Measurements from ENCODE around the gene SHB.
"Not testable (repeated sequence)": the region's sequence is repeated elsewhere in the genome, so short reads cannot be mapped to it uniquely, and the experiment has no call there.

Gene SHB

DNA sequence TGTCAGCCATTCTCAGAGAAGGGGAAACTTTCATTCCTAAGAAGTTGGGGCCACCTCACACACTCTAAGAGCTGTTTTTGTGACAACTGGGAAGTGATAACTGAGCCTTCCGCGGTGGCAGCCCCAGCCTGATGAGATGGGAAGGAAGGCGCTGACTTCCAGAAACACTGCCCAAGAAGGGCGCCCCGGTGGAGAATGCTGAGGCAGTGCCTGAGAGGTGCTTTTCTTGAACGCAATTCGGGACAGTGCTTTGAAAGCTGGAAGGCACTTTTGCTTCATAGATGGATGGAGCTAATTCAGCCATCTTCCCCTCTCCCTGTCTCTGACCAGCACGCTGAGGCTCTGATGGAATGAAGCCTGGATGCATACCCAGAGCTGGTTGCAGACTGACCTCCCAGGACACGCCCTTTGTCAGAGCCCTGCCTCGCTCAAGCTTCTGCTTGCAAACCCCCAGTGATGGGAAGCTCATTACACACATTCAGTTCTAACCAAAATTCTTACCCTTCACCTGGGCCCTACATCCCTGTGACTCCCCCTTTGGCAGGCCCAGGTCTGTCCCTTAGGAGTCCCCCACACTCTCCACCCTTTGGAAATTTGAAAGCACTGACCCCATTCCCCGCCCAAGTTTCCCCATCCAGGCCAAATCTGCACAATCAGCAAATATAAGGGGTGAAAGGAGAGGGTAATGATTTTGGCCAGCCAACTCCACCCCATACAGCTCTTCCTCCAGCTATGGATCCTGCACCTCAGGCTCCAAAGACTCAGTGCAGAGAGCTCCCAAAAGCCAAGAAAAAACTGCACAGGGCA is 98.5 kb downstream of the SHB start:
- Histone ChIP-seq H3K9ac (ENCODE audit: low read depth, low read length) (no peak overlapping the region), H3K9me3 (ENCODE audit: control insufficient read depth, insufficient read depth, low read length) (no peaks in the 10 kb centered on the region), H3K4me1 (ENCODE audit: insufficient read depth, low read length) (peaks cover 6% of the 10 kb centered on the region; the same call in 1 of the 2 replicates), H3K36me3 (ENCODE audit: insufficient read depth, low read length) (peaks cover 6% of the 10 kb centered on the region)

DNA sequence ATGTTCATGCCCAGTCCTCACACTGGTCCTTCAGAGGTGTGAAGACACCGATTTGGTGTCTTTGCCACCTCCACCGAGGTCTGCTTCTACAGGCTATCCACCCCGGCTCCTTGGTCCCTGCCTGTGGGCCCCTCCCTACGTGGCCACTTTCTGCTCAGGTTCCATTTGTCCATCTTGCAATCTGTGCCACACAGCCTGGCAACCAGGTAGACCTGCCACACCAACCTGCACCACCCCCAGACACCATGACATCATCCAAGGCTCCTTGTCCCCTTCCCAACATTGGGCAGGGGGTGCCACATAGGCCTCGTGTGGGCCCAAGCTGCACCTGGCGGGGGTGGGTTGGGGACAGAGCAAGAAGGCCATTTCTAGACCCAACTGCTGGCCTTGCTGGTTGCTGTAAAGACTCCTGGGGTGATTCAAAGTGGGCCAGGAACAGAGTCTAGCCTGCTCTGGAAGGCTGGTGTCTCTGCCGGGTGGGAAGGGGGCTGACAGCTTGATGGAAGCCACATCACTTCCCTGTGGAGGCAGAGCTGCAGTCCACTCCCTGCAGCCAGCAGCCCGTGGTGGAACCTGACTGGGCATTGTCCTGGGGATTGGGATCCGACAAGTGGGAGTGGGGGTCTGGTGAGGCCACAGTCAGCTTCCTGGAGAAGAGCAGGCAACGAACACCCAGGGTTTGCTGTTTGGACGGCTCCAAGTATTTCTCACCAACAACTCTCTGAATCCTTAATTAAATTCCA is 99.3 kb downstream of the SHB start:
- Histone ChIP-seq H3K9ac (ENCODE audit: low read depth, low read length) (no peak overlapping the region), H3K36me3 (ENCODE audit: insufficient read depth, low read length) (peaks cover 6% of the 10 kb centered on the region), H3K9me3 (ENCODE audit: control insufficient read depth, insufficient read depth, low read length) (no peaks in the 10 kb centered on the region), H3K4me1 (ENCODE audit: insufficient read depth, low read length) (peaks cover under 1% of the 10 kb centered on the region; the same call in 1 of the 2 replicates)

DNA sequence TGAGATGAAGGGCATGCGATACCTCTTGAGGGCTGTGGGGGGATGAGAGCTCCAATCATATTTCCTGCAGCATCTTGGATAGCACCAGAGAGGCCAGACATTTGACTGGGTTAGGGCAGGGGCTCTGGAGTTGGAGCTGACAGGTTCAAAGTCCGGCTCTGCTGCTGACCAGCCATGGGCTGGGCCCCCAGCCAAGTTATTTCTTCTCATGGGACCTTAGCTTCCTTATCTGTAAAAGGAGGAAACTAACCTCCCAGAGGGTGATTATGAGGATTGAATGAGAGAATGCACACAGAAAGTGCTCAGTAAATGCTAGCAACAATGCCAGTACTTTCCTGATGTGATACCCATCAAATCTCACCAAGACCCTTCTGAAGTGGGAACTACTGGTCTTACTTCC is 99.9 kb downstream of the SHB start:
- Histone ChIP-seq H3K4me1 (ENCODE audit: insufficient read depth, low read length) (no peaks in the 10 kb centered on the region; the same call in 1 of the 2 replicates), H3K36me3 (ENCODE audit: insufficient read depth, low read length) (peaks cover 6% of the 10 kb centered on the region), H3K9ac (ENCODE audit: low read depth, low read length) (no peak overlapping the region), H3K9me3 (ENCODE audit: control insufficient read depth, insufficient read depth, low read length) (no peaks in the 10 kb centered on the region)

GRCh38 chr9:37968228-37968701 is 100.8 kb downstream of the SHB start:
- H3K9ac ChIP-seq (ENCODE audit: low read depth, low read length), result no peak overlapping the region

GRCh38 chr9:37967761-37968080 is 101.3 kb downstream of the SHB start:
- no peaks in the 10 kb centered on the region for H3K4me1 ChIP-seq (ENCODE audit: insufficient read depth, low read length)
- H3K9ac ChIP-seq (ENCODE audit: low read depth, low read length), result no peak overlapping the region
- peaks cover 6% of the 10 kb centered on the region for H3K36me3 ChIP-seq (ENCODE audit: insufficient read depth, low read length)
- H3K9me3 ChIP-seq (ENCODE audit: control insufficient read depth, insufficient read depth, low read length), result no peaks in the 10 kb centered on the region

More at GRCh38 chr9:37968228-37968701, 100.8 kb downstream of the SHB start:
- H3K9me3 ChIP-seq (ENCODE audit: control insufficient read depth, insufficient read depth, low read length), result no peaks in the 10 kb centered on the region
- no peaks in the 10 kb centered on the region for H3K4me1 ChIP-seq (ENCODE audit: insufficient read depth, low read length)
- peaks cover 6% of the 10 kb centered on the region for H3K36me3 ChIP-seq (ENCODE audit: insufficient read depth, low read length)

DNA sequence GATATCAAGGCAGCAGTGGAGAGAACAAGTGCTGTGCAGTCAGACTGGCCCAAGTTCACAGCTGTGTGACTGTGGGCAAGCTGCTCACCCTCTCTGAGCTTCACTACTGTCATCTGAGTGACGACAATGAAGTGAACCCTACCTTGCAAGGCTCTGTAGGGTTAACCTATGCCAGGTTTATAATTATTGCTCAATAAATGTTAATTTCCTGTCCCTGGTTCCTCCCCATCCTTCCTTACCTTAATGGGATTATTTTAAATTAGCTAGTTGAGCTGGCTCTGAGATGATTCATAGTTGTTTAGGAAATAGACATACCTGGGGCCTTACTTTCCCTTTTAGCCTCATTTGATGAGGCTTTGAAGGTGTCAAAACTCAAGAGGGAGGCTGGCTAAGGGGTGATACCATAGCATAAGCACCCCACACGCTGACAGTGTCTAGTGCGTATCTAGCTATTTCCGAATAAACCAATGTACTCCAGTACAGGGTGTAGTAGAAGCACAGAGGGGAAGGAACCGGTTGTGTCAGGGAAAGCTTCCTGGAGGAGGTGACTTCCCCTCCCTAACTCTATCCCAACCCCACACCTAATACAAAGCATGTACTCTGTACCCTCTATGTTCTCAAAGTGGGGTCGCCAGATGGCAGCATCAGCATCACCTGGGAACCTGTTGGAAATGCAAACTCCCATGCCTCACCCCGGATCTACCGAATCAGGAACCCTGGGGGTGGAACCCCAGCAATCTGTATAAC is 101.8 kb downstream of the SHB start:
- H3K36me3 ChIP-seq (ENCODE audit: insufficient read depth, low read length), result peaks cover 6% of the 10 kb centered on the region
- H3K9me3 ChIP-seq (ENCODE audit: control insufficient read depth, insufficient read depth, low read length), result no peaks in the 10 kb centered on the region
- no peaks in the 10 kb centered on the region for H3K4me1 ChIP-seq (ENCODE audit: insufficient read depth, low read length)
- H3K9ac ChIP-seq (ENCODE audit: low read depth, low read length), result no peak overlapping the region

- H3K9me3 ChIP-seq (ENCODE audit: control insufficient read depth, insufficient read depth, low read length), result no peaks in the 10 kb centered on the region
- peaks cover 8% of the 10 kb centered on the region for H3K36me3 ChIP-seq (ENCODE audit: insufficient read depth, low read length)
- H3K4me1 ChIP-seq (ENCODE audit: insufficient read depth, low read length), result no peaks in the 10 kb centered on the region
- H3K9ac ChIP-seq (ENCODE audit: low read depth, low read length), result no peak overlapping the region
Measured at GRCh38 chr9:37966412-37967013, 102.5 kb downstream of the SHB start.

DNA sequence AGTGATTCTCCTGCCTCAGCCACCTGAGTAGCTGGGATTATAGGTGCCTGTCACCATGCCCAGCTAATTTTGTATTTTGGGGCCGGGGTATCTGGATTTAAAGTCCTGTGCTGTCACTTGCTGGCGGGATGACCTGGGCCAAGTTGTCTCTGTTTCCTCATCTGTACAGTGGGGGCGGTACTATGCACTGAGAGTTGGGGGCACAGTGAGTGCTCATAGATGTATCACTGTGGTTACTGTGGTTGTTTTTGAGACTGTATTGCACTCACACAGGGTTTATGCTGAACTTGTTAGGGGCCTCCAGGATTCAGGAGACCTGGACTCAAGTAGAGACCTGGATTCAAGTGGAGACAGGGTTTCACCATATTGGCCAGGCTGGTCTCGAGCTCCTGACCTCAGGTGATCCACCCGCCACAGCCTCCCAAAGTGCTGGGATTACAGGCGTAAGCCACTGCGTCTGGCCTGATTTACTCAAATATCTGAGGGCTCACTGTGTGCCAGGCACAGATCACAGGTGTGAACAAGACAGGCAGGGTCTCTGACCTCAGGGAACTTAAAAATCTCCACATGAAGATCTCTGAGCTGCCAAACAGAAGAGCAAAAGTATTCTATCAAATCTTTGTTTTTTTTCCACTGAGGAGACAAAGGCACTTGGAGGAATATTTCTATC is 103.2 kb downstream of the SHB start:
- H3K9ac ChIP-seq (ENCODE audit: low read depth, low read length); H3K9me3 ChIP-seq (ENCODE audit: control insufficient read depth, insufficient read depth, low read length); H3K4me1 ChIP-seq (ENCODE audit: insufficient read depth, low read length); H3K36me3 ChIP-seq (ENCODE audit: insufficient read depth, low read length): not testable (repeated sequence)

GRCh38 chr9:37965116-37965515 is 103.9 kb downstream of the SHB start:
- H3K9me3 ChIP-seq (ENCODE audit: control insufficient read depth, insufficient read depth, low read length), result no peaks in the 10 kb centered on the region
- H3K9ac ChIP-seq (ENCODE audit: low read depth, low read length), result no peak overlapping the region
- peaks cover 8% of the 10 kb centered on the region for H3K36me3 ChIP-seq (ENCODE audit: insufficient read depth, low read length)
- H3K4me1 ChIP-seq (ENCODE audit: insufficient read depth, low read length), result no peaks in the 10 kb centered on the region

DNA sequence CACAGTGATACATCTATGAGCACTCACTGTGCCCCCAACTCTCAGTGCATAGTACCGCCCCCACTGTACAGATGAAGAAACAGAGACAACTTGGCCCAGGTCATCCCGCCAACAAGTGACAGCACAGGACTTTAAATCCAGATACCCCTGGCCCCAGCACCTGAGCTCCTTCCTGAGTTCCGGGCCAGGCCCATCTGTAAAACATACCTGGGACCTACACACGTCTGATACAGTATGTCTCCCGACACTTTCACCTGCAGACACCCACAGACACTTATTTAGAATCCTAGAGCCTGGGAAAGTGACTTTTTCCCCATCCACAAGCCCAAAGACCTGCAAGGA is 104.3 kb downstream of the SHB start:
- H3K4me1 ChIP-seq (ENCODE audit: insufficient read depth, low read length), result no peaks in the 10 kb centered on the region

DNA sequence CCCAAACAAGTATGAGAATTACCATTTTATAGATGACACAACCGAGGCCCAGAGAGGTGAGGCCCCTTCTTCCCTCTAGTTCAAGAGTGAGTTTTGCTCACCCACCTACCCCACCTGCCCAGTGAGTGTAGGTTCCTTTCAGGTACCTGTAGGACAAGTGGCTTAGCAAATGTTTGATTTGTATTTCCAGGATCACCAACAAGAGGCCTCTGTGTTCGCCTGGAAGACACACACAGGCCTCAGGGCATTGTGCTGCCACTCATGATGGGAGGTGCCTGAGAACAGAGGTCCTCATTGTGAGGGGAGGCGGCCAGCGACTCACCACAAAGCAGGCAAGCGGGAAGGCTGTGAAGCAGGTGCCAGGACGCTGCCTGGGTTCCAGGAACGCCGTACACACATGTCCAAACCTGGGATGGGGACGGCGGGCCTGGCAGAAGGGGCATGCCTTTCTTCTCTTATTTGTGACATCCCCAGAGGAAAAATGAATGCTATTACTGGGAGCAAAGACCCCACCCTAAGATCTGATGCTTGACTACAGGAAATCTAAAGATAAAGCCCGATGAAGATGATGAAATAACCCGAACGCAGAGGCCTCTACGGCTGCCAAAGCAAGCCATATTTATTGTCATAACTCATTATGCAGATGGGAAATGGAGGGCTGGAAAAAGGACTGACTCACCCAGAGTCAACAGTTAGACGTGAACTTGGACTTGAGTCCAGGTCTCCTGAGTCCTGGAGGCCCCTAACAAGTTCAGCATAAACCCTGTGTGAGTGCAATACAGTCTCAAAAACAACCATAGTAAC is 104.9 kb downstream of the SHB start:
- no peak overlapping the region for H3K9ac ChIP-seq (ENCODE audit: low read depth, low read length)
- no peaks in the 10 kb centered on the region for H3K4me1 ChIP-seq (ENCODE audit: insufficient read depth, low read length)
- no peaks in the 10 kb centered on the region for H3K9me3 ChIP-seq (ENCODE audit: control insufficient read depth, insufficient read depth, low read length)
- H3K36me3 ChIP-seq (ENCODE audit: insufficient read depth, low read length), result peaks cover 8% of the 10 kb centered on the region

More for the DNA sequence above, 104.3 kb downstream of the SHB start:
- no peak overlapping the region for H3K9ac ChIP-seq (ENCODE audit: low read depth, low read length)
- no peaks in the 10 kb centered on the region for H3K9me3 ChIP-seq (ENCODE audit: control insufficient read depth, insufficient read depth, low read length)
- H3K36me3 ChIP-seq (ENCODE audit: insufficient read depth, low read length), result peaks cover 8% of the 10 kb centered on the region

DNA sequence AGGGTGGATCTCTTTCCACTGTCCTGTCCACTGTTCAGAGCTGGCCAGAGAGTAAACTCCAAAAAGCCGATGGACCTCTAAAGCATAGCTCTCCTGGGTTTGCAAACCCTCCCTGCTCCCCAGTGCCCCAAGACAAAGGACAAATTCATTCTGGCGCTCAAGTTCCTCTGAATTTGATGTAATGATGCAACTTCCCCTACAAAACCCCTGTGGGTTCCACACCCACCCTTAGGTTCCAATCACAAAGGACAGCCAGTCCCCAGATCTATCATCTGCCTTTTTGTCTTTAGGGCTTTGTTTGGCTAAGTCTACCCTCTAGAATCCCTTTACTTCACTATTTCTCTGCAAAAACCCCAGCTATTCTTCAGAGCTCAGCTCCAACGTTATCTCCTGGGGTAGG is 107.7 kb downstream of the SHB start:
- Histone ChIP-seq H3K4me1 (ENCODE audit: insufficient read depth, low read length) (no peaks in the 10 kb centered on the region), H3K9ac (ENCODE audit: low read depth, low read length) (no peak overlapping the region), H3K9me3 (ENCODE audit: control insufficient read depth, insufficient read depth, low read length) (no peaks in the 10 kb centered on the region), H3K36me3 (ENCODE audit: insufficient read depth, low read length) (peaks cover 2% of the 10 kb centered on the region)

- H3K36me3 ChIP-seq (ENCODE audit: insufficient read depth, low read length), result peaks cover 2% of the 10 kb centered on the region
- no peak overlapping the region for H3K9ac ChIP-seq (ENCODE audit: low read depth, low read length)
- no peaks in the 10 kb centered on the region for H3K9me3 ChIP-seq (ENCODE audit: control insufficient read depth, insufficient read depth, low read length)
- H3K4me1 ChIP-seq (ENCODE audit: insufficient read depth, low read length), result no peaks in the 10 kb centered on the region
Measured at GRCh38 chr9:37960631-37961030, 108.4 kb downstream of the SHB start.

All from ES-I3 (cell line).